NCI-H2227 treated with DMSO at 0.1 percent for 48 hours (cell line): Measurements from ENCODE around the gene CDS2.
A peak's percentile ranks its signal among the peaks of the same experiment; 100 is the strongest.

Source experiments
- DNase-seq: peaks from one replicate; lab custom pipeline; 2025; lab: John Stamatoyannopoulos, UW

CDS2 gene

DNA sequence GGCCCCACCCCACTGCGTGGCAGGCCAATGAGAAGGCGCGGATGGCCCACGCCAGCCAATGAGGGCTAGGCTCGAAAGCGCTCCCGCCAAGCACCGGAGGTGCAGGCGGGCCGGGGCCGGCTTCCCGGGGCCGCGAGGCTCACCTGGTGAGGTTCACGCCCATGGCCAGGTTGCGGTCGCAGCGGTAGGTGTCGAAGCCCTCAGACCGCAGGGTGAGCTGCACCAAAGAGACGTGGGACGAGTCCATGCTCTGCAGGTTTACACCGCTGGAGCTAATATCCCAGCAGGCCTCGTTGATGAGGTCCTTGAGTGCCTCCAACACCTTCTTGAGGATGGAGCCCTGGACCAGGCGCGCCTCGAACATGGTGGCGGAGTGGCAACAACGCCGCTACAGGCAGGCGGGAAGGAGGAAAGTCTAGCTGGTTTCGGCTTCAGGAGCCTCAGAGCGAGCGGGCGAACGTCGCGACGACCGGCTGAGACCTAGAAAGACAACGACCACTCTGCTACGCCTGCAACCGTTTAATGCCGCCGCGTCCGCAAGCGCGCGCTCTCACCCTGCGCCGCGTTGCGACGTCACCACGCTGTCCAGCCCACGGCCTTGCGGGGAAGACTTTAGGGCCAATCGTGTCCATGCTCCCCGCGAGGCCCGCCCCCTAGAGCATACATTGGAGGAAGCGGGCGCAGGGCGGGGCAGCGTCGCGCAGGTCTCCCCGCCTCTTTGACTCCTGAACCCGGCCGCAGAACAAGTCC lies 7.2 kb upstream of the CDS2 start, which contains the start of gene PCNA:
PCNA (minus strand) TSS at position 524 of the 750 bp plus-strand sequence; CDS start at position 364, 160 bp downstream.
- DNase-seq = peak; percentile 98

DNA sequence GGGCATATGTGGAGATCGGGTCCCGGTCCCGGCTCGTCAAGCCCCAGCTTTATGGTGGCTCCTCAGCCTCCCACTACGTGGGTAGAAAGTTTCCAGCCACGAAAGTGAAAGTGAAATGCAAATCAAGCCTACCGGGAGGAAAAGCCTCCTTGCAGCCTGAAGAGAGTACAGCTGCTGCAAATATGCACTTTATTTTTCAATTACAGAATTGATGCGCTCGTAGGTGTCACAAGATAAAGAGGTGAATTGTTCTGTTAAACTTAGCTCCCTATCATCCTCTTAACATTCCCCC lies 6.7 kb upstream of the CDS2 start:
- DNase-seq = no peak

GRCh38 chr20:5122873-5123260 lies 3.9 kb upstream of the CDS2 start:
- DNase-seq = no peak

- DNase-seq = peak; percentile 52
Observed at GRCh38 chr20:5127204-5127858, 523 bp downstream of the CDS2 start.

- no peak for DNase-seq
Observed at GRCh38 chr20:5127859-5128424, 1.1 kb downstream of the CDS2 start.

GRCh38 chr20:5128886-5129285 lies 2.1 kb downstream of the CDS2 start:
- DNase-seq = no peak

DNA sequence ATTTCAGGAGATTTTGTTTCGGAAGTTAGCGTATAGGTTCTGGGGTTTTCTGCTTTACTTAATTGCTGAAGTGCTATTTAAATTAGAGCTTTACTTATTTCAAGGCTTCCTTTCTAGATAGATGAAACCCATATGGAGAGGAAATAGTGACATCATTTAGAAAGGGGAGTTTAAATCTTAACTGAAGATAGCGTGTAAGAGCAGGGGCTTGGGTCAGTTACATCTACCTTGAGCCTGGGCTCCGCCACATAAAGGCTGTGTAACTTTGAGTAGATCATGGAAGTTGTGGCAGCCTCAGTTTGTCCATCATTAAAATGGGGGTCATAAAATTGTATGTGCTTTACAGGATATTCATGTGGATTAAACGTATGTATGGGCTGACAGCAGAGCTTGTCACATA lies 4.7 kb downstream of the CDS2 start:
- DNase-seq = no peak

DNA sequence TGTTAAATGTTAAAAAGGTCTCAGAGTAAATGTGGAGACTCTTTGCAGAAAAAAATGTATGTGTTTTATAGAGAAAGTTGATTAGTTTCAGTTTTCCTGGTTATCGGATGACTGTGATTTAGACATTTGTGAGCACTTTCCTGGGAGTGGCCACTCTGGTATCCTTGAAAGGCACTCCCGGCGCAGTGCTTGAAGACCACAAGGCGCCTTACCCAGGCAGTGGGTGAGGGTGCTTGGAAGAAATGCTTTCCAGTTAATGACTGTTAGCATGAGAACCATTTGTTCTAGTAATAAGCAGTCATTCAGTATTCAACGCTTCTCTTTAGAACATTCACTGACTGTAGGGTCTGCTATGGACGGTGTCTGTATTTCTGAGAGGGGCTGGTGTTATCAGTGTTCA lies 7.2 kb downstream of the CDS2 start:
- DNase-seq = no peak

DNA sequence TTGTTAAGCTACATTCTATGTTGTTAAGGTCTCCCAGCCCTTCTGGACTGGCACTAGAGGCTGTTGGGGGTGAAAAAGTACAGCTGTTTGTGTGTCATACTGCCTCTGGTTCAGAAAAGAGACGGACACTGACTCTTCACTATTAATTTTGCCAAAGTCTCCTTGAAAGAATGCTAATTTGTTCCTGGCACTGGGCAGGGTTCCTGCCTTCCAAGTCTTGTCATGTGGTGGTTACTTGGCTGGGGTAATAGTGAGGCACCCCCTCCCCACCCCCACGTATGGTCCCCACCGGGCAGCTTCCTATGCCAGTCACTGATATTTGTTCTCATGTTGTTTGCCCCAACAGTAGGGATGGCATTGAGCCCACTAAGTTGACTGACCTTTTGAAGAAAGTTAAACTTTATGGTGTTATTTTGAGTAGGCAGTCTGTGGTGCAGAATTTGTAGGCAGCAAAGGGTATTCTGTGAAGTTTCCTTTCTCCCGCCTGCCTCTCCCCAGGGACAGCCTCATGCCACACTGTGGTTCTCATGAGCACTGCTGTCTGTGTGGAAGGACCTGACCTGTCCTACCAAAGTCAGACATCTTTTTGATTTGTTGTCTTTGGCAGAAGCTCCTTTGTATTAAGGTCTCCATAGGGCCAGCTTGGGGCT lies 8.7 kb downstream of the CDS2 start:
- no peak for DNase-seq

DNA sequence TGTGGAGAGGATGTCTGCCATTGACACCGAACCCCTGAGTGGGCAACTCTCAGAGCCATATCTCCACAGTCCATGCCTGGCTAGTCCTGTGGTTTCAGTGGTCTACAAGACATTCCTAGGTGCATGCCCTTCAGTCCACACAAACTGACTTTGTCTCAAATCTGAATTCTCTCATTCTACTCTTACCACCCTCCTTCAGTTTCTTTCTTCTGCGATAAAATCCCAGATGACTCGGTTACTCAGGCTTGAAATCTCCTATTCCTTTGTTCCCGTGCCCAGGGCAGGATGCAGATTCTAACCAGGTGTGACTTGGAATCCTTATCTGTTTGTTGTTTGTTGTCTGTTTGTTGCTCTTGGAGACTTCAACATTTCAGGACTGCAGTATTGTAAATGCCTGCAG lies 9.3 kb downstream of the CDS2 start:
- no peak for DNase-seq

GRCh38 chr20:5140195-5140594 lies 13.4 kb downstream of the CDS2 start:
- no peak for DNase-seq

GRCh38 chr20:5141615-5142014 lies 14.8 kb downstream of the CDS2 start:
- DNase-seq = no peak

GRCh38 chr20:5143851-5144250 lies 17.0 kb downstream of the CDS2 start:
- DNase-seq = no peak

GRCh38 chr20:5145365-5146098 lies 18.7 kb downstream of the CDS2 start:
- DNase-seq = no peak

DNA sequence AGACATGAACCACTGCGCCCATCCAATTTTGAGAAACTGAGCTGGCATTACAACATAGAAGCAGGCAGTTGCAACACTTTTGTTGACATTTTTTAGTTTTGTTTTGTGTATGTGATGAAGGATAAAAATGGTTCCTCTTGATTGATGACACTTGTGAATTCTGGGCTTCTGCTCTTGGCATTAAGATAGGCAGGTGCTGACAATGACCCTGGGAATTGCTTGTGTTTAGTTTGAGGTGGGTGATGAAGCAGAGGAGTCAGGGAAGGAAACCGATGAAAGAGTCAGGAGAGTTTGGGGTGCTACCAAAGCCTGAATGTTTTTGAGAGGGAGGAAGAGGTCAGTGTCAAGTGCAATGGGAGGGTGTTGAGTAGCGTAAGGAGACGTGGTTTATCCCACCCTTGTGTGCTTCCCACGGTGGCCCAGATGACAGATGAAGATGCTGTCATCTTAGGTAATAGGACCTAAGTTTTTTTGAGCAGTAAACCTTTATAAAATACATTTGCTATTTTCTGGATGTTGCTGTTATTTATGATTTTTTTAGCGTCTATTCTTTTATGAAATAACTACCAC lies 19.4 kb downstream of the CDS2 start:
- no peak for DNase-seq

DNA sequence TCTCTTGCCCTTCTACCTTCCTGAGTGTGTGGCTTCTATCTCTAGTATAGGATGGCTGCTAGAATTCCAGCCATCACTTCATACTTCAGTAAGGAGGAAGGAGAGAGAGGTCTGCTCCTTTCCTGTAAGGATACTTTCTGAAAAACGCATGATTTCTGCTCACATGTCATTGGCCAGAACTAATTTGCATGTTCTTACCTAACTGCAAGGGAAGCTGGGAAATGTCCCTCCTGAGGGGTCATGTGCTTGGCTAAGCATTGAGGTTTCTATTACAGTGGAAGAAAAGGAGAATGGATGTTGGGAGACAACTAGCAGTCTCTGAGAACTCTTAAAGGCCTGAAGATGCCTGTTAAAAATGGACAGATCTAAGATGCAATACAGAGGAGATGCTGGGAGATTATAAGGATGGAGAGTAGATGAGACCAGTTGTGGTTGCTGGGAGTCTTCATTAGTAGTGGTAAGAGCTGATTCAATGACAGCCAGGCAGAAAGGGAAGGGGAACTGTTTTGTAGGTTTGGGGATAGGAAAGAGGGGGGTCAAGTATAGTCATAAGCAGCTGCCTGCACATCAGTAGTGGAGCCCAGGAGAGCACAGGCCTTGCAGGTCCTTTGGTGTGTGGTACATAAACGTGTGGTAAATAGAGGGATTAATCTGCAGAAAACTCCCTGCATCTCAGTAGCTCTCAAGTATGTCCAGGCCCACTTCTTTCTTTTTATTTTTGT lies 20.2 kb downstream of the CDS2 start:
- DNase-seq = no peak

GRCh38 chr20:5148581-5148980 lies 21.8 kb downstream of the CDS2 start:
- DNase-seq = no peak

- no peak for DNase-seq
Observed at GRCh38 chr20:5149892-5150225, 23.1 kb downstream of the CDS2 start.

- no peak for DNase-seq
Observed at GRCh38 chr20:5150226-5151076, 23.6 kb downstream of the CDS2 start.

DNA sequence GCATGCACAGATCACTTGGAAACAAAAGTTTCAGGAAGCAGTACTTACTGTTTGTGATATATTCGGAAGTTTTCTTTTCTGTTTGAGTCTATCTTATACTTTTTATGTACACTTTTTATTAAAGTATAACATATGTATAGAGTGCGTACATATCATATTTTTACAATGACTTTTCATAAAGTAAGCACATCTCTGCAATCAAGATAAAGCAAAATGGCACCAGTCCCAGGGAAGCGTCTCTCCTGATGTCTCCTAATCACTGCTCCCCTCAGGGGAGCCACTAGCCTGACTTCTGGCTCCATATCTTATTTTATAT lies 26.3 kb downstream of the CDS2 start:
- no peak for DNase-seq
